Fibroblast of lung (primary cell): ENCODE measurements around the gene DOCK3.

Experiments used
- EZH2 ChIP-seq: IDR thresholded peaks from 2 replicates; pipeline ENCODE4 v1.5.1; 2012; ENCODE audit warnings: low read length, control low read depth, mild to moderate bottlenecking; ENCODE audit errors: missing control alignments
- TF ChIP-seq, protein P1 (sequence below), 2 donors: IDR thresholded peaks in 1 of 2; conservative IDR thresholded peaks in 1 of 2; 1 replicate in 1 of 2; 2 replicates in 1 of 2; pipeline ENCODE4 v1.5.1; 2011 to 2012; ENCODE audit warnings: low read length in 2 of 2, control low read depth in 1 of 2, inconsistent platforms in 1 of 2, low read depth in 1 of 2, mild to moderate bottlenecking in 1 of 2

- TF ChIP-seq, protein P1, sequence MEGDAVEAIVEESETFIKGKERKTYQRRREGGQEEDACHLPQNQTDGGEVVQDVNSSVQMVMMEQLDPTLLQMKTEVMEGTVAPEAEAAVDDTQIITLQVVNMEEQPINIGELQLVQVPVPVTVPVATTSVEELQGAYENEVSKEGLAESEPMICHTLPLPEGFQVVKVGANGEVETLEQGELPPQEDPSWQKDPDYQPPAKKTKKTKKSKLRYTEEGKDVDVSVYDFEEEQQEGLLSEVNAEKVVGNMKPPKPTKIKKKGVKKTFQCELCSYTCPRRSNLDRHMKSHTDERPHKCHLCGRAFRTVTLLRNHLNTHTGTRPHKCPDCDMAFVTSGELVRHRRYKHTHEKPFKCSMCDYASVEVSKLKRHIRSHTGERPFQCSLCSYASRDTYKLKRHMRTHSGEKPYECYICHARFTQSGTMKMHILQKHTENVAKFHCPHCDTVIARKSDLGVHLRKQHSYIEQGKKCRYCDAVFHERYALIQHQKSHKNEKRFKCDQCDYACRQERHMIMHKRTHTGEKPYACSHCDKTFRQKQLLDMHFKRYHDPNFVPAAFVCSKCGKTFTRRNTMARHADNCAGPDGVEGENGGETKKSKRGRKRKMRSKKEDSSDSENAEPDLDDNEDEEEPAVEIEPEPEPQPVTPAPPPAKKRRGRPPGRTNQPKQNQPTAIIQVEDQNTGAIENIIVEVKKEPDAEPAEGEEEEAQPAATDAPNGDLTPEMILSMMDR (conservative IDR thresholded peaks at IDR 0.05 in 1 of 2, IDR thresholded peaks at IDR 0.05 in 1 of 2; ENCODE audit: low read depth in 1 of 2, low read length in 2 of 2), result no peak
- no peak for TF ChIP-seq EZH2
Measured at GRCh38 chr3:50982540-50983325, 308.0 kb downstream of the DOCK3 start.
